Keratinocyte (primary cell): Measurements from ENCODE around the gene KRT77.

ENCODE experiments used
- EZH2 ChIP-seq: IDR thresholded peaks from one replicate; pipeline ENCODE4 v1.6.1; 2012; ENCODE audit warnings: inconsistent platforms, mild to moderate bottlenecking, low read length, moderate library complexity
- TF ChIP-seq, protein P1 (sequence below), 3 experiments: IDR thresholded peaks in 1 of 3; conservative IDR thresholded peaks in 1 of 3; optimal IDR thresholded peaks in 1 of 3; 2 replicates in 2 of 3; 3 replicates in 1 of 3; pipeline versions ENCODE3 to v1.5.1; 2011; ENCODE audit warnings: low read length in 3 of 3, mild to moderate bottlenecking in 3 of 3, moderate library complexity in 2 of 3, control low read depth in 1 of 3, inconsistent platforms in 1 of 3; ENCODE audit not compliant: insufficient read depth in 2 of 3; ENCODE audit errors: extremely low read depth in 1 of 3

DNA sequence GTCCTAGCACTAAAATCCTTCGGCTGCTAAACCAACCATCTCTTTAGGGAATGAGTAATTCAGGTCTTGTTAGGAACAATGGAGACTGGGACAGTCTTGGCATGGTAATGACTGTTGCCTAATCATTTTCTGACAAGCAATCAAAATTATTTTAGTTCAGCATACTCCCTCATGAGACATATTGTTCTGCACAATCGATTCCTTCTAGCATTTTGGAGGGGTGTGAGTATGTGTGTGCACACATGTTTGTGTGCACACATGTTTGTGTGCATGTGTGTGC lies 21.0 kb downstream of the KRT77 start:
- TF ChIP-seq, protein P1, sequence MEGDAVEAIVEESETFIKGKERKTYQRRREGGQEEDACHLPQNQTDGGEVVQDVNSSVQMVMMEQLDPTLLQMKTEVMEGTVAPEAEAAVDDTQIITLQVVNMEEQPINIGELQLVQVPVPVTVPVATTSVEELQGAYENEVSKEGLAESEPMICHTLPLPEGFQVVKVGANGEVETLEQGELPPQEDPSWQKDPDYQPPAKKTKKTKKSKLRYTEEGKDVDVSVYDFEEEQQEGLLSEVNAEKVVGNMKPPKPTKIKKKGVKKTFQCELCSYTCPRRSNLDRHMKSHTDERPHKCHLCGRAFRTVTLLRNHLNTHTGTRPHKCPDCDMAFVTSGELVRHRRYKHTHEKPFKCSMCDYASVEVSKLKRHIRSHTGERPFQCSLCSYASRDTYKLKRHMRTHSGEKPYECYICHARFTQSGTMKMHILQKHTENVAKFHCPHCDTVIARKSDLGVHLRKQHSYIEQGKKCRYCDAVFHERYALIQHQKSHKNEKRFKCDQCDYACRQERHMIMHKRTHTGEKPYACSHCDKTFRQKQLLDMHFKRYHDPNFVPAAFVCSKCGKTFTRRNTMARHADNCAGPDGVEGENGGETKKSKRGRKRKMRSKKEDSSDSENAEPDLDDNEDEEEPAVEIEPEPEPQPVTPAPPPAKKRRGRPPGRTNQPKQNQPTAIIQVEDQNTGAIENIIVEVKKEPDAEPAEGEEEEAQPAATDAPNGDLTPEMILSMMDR (optimal IDR thresholded peaks at IDR 0.05 in 1 of 3, IDR thresholded peaks at IDR 0.05 in 1 of 3, conservative IDR thresholded peaks at IDR 0.05 in 1 of 3; ENCODE audit: extremely low read depth in 1 of 3, insufficient read depth in 2 of 3, low read length in 3 of 3): no peak
- TF ChIP-seq EZH2: no peak
